RKO (cell line): Measurements from ENCODE around the gene PCYT2.
A peak's percentile ranks its signal among the peaks of the same experiment; 100 is the strongest.

Experiments
- DNase-seq: peaks from one replicate; pipeline ENCODE4 v3.0.0-alpha.2; 2016; ENCODE audit warnings: low spot score

PCYT2 gene

GRCh38 chr17:81869221-81870130 is 41.7 kb downstream of the PCYT2 start:
- peak; percentile 50 for DNase-seq

GRCh38 chr17:81868674-81869220 is 42.5 kb downstream of the PCYT2 start:
- peak; percentile 89 for DNase-seq

- DNase-seq: no peak
These were observed 43.1 kb downstream of the PCYT2 start for GRCh38 chr17:81867991-81868673.

- DNase-seq: peak; percentile 51
These were observed 43.8 kb downstream of the PCYT2 start for GRCh38 chr17:81867170-81867990.

GRCh38 chr17:81866440-81867169 is 44.6 kb downstream of the PCYT2 start:
- DNase-seq: no peak

- DNase-seq: no peak
These were observed 45.3 kb downstream of the PCYT2 start for GRCh38 chr17:81865733-81866439.

- DNase-seq: no peak
These were observed 45.9 kb downstream of the PCYT2 start for GRCh38 chr17:81865358-81865732.

- DNase-seq: no peak
These were observed 47.1 kb downstream of the PCYT2 start for GRCh38 chr17:81863833-81864768.

GRCh38 chr17:81863123-81863675 is 48.0 kb downstream of the PCYT2 start:
- DNase-seq: no peak

GRCh38 chr17:81860756-81861568 is 50.2 kb downstream of the PCYT2 start:
- peak; percentile 100 for DNase-seq

- DNase-seq: no peak
These were observed 51.1 kb downstream of the PCYT2 start, which contains the start of gene P4HB for GRCh38 chr17:81859906-81860755. Gene P4HB, minus strand, starts transcription at chr17:81860535. Its CDS starts 64 bp downstream, at chr17:81860471.

- peak; percentile 49 for DNase-seq
These were observed 52.0 kb downstream of the PCYT2 start for GRCh38 chr17:81858967-81859905.

GRCh38 chr17:81858170-81858966 is 52.8 kb downstream of the PCYT2 start:
- DNase-seq: peak; percentile 71

GRCh38 chr17:81854974-81855774 is 56.0 kb downstream of the PCYT2 start:
- peak; percentile 29 for DNase-seq
